HTERT RPE-1 (cell line): ENCODE measurements around the gene ATP6V0D1.
"Not testable (repeated sequence)": the region's sequence is repeated elsewhere in the genome, so short reads cannot be mapped to it uniquely, and the experiment has no call there.

ENCODE experiments used
- in situ Hi-C: fragments of 300-500 bp; cut with MboI; formaldehyde crosslinking; loops from 4 replicates; pipeline ENCODE4 v1.14.3; 2020; ENCODE audit warnings: low sequenced_read_pairs

Gene ATP6V0D1

GRCh38 chr16:67480833-67481560 is at the start of gene ATP6V0D1:
Gene ATP6V0D1, minus strand, starts transcription at chr16:67481157. Its CDS starts 71 bp downstream, at chr16:67481086.
- in situ Hi-C loops = no loop called here

GRCh38 chr16:67530013-67530939 is 49.3 kb upstream of the ATP6V0D1 start:
- in situ Hi-C loops = no loop called here

GRCh38 chr16:67529582-67530012 is 48.6 kb upstream of the ATP6V0D1 start:
- in situ Hi-C loops = no loop called here

GRCh38 chr16:67528870-67529581 is 48.1 kb upstream of the ATP6V0D1 start:
- in situ Hi-C loops = no loop called here

- in situ Hi-C loops = no loop called here
These were observed 47.4 kb upstream of the ATP6V0D1 start, which contains the start of gene RIPOR1 for GRCh38 chr16:67528222-67528869. Gene RIPOR1, plus strand, starts transcription at chr16:67528829. Its CDS starts 9,618 bp downstream, at chr16:67538447.

GRCh38 chr16:67526149-67526791 is 45.3 kb upstream of the ATP6V0D1 start:
- in situ Hi-C loops = no loop called here

- in situ Hi-C loops = no loop called here
These were observed 44.4 kb upstream of the ATP6V0D1 start for GRCh38 chr16:67525176-67525860.

GRCh38 chr16:67521095-67521804 is 40.3 kb upstream of the ATP6V0D1 start:
- in situ Hi-C loops = no loop called here

- in situ Hi-C loops = no loop called here
These were observed 38.3 kb upstream of the ATP6V0D1 start for GRCh38 chr16:67519242-67519641.

- in situ Hi-C loops = no loop called here
These were observed 37.7 kb upstream of the ATP6V0D1 start for GRCh38 chr16:67518676-67519075.

GRCh38 chr16:67517661-67518423 is 36.9 kb upstream of the ATP6V0D1 start:
- in situ Hi-C loops = no loop called here

- in situ Hi-C loops = no loop called here
These were observed 36.1 kb upstream of the ATP6V0D1 start for GRCh38 chr16:67517155-67517445.

- in situ Hi-C loops = no loop called here
These were observed 35.6 kb upstream of the ATP6V0D1 start for GRCh38 chr16:67516296-67517154.

GRCh38 chr16:67514382-67514828 is 33.4 kb upstream of the ATP6V0D1 start:
- in situ Hi-C loops = no loop called here

- in situ Hi-C loops = not testable (repeated sequence)
These were observed 32.9 kb upstream of the ATP6V0D1 start for GRCh38 chr16:67513892-67514291.

- in situ Hi-C loops = no loop called here
These were observed 28.1 kb upstream of the ATP6V0D1 start for GRCh38 chr16:67509016-67509415.

- in situ Hi-C loops = no loop called here
These were observed 25.5 kb upstream of the ATP6V0D1 start for GRCh38 chr16:67506468-67506867.
